ENCODE data around the gene ASAP3.
"Not testable (repeated sequence)": the region's sequence is repeated elsewhere in the genome, so short reads cannot be mapped to it uniquely, and the experiment has no call there.

Gene ASAP3

DNA sequence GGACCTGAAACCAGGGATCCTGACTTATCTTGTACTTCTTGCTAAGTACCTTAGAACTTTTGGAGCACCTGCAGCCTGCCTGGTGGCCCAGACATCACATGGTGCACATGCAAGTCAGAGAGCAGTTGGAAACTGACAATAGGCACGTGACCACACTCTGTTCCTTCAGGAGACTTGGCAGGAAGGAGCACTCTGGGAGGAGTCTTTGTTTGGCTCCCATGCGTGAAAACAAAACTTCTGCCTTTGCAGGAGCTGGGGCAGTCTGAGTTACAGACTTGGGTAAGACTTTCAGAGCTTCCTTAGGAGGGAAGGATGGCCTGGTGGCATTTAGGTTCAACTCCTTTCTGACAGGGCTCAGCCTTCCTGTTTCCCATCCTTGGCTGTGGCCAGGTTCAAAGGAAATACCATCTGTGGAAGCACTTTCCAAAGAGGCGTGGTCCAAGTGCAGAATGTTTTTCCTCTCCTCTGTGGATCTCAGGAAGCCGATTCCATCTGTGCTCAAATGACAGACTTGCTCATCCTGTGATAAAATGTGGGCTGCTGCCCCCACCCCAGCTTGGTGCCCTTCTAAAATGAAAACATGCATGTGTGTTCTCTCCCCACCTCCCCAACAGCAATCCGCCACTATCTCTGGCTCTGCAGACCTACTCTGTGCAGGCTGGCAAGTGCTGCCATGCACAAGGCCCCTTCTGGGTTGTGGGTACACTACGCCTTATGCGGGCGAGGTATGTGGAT lies 100.2 kb downstream of the ASAP3 start:
- peak in 1 of 10 donors; percentile 40 for DNase-seq
- intact Hi-C loops (cut with DNase I), result no loop called here

DNA sequence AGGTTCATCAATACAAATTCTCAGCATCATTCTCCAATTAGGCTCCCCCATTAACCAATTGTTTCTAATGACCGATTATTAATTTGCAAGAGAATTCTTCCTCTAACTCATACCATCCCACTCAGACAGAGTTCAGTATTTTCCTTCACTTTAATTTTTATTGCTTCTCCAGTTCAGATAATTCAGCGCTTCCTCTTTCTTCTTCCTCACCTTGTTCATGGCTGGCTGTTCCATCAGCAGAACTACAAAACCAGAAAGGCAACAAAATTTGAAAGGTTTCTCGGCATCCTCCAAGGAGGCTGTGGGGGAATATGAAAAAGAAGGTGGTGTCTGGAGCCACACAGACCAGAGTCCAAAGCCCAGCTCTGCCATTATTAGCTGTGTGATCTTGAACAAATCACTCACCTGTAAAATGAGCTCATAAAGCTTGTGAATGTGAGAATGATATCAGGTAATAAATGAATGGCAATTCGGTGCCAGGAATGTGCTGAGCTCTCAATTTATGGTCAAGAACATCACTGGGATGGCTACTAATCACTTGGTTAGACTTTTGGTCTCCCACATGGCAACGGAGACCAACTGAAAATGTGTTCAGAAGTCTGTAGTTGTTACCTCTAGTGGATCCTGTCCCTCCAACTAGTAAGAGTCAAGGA lies 102.6 kb downstream of the ASAP3 start:
- intact Hi-C loops (cut with DNase I), result no loop called here
- peak in 1 of 10 donors; percentile 1 for DNase-seq

DNA sequence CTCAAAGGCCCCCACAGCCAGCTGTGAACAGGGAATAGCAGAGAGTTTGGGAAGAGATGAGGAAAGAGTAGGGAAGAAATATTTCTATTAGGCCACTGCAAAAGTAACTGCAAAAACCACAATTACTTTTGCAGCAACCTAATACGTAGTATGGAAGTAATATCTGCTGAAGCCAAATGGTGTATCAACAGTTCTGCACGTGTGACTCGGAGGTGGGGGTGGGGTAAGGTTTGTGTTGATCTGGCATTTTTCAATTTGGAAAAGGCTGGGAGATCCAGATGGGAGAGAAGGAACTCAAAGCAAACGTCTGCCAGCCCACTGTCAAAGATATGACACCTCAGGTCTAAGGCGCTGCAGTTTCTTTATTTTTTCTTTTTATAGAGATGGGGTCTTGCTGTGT lies 103.3 kb downstream of the ASAP3 start:
- intact Hi-C loops (cut with DNase I), result no loop called here
- DNase-seq, result no peak

DNA sequence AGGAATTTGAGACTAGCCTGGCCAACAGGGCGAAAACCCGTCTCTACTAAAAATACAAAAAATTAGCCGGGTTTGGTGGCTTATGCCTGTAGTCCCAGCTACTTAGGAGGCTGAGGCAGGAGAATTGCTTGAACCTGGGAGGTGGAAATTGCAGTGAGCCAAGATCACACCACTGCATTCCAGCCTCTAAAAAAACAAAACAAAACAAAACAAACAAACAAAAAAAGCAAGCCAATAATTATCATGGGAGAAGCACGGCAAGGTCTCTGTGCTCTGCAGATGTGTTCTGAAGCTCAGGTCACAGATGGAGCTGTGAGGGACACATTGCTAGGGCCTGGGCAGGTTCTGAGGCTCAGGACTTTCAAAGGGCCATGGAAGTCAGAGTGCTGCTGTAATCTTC lies 103.7 kb downstream of the ASAP3 start:
- DNase-seq; intact Hi-C loops (cut with DNase I): not testable (repeated sequence)

All from posterior cingulate gyrus (tissue), 11 donors.